Measurements from ENCODE around the gene ENDOV. TPM values are rescaled to one million over a fixed set of nuclear protein-coding genes. Genes with fewer than 3 reads are reported as not detected.

Gene ENDOV
- total RNA-seq, 1 experiment from 2014 or later = 45.6 TPM

- H3K4me3 ChIP-seq (replicated peaks in 1 of 2; ENCODE audit: low read depth in 1 of 2, low read length in 2 of 2) = no peak overlapping the region
- ATAC-seq (peak; percentile 86), DNase-seq (ENCODE audit: low read depth, low spot score) (peak; percentile 58)
- POLR2A ChIA-PET = no interaction called here
- H3K9me2 ChIP-seq (ENCODE audit: insufficient read depth) = no peaks in the 10 kb centered on the region
- RAD21 ChIA-PET (ENCODE audit: low non-redundant PET in 1 of 2, low total read pairs in 2 of 2, uncharacterized antibody in 2 of 2, unreplicated experiment in 2 of 2) = no interaction called here
- no peak overlapping the region for H3K9ac ChIP-seq (ENCODE audit: low read length)
- intact Hi-C loops (cut with micrococcal nuclease) = loop anchor here (1.0 kb wide), 1 partner anchor 101 kb away; no protein-coding TSS in a partner anchor
- no peaks in the 10 kb centered on the region for H3K27me3 ChIP-seq (ENCODE audit: insufficient read depth, low read length)
- peaks cover 12 to 19% of the 10 kb centered on the region in 2 experiments for H3K4me1 ChIP-seq (ENCODE audit: control insufficient read depth in 1 of 2, insufficient read depth in 2 of 2, low read length in 2 of 2)
- peak overlapping the region; percentile 55 for H3K4me2 ChIP-seq (ENCODE audit: low read length)
- no peaks in the 10 kb centered on the region for H3K9me3 ChIP-seq (ENCODE audit: control insufficient read depth in 1 of 2, insufficient read depth in 1 of 2, low read depth in 1 of 2, low read length in 2 of 2)
- H3K36me3 ChIP-seq (ENCODE audit: control insufficient read depth in 1 of 2, insufficient read depth in 2 of 2, low read length in 2 of 2) = no peaks in the 10 kb centered on the region
- CTCF ChIA-PET = interaction anchor here (0.7 to 1.1 kb wide), 3 partner anchors 96 to 138 kb away, joined by 3 to 5 read pairs (median 3); no protein-coding TSS in a partner anchor
- no TSS peak for BruUV-seq (replicated peaks)
- peak overlapping the region; percentile 56 for H2AFZ ChIP-seq (ENCODE audit: low read depth, low read length, poor library complexity, severe bottlenecking)
- no peaks in the 10 kb centered on the region for H3K79me2 ChIP-seq (ENCODE audit: insufficient read depth, low read length)
- no peaks in the 10 kb centered on the region for H4K20me1 ChIP-seq (ENCODE audit: insufficient read depth)
- peak overlapping the region; percentile 2; the same call in 1 of the 2 replicates for H3K27ac ChIP-seq (ENCODE audit: low read depth, low read length)
- TF ChIP-seq ZNF274 (IDR thresholded peaks at IDR 0.05; ENCODE audit: low read depth, low read length) = no peak
- TF ChIP-seq SIN3A (IDR thresholded peaks at IDR 0.05; ENCODE audit: low read depth) = no peak
- TF ChIP-seq TCF7L2 (IDR thresholded peaks at IDR 0.05; ENCODE audit: borderline replicate concordance, extremely low read depth, insufficient read depth, insufficient read length) = peak; percentile 35
- TF ChIP-seq FOSL1 (IDR thresholded peaks at IDR 0.05; ENCODE audit: low read depth) = no peak
- TF ChIP-seq SRF (IDR thresholded peaks at IDR 0.05; ENCODE audit: low read depth) = no peak
- no peak for TF ChIP-seq JUND (IDR thresholded peaks at IDR 0.05)
- no peak for TF ChIP-seq ZBTB33 (IDR thresholded peaks at IDR 0.05; ENCODE audit: extremely low read depth, insufficient replicate concordance, low read length)
- TF ChIP-seq ELF1 (IDR thresholded peaks at IDR 0.05; ENCODE audit: borderline replicate concordance, low read depth) = no peak
- no peak for TF ChIP-seq POLR2AphosphoS5 (IDR thresholded peaks at IDR 0.05; ENCODE audit: low read depth, low read length)
- no peak for TF ChIP-seq ATF3 (IDR thresholded peaks at IDR 0.05)
- TF ChIP-seq SP1 (IDR thresholded peaks at IDR 0.05; ENCODE audit: low read depth) = no peak
- TF ChIP-seq MAX (IDR thresholded peaks at IDR 0.05) = no peak
- no peak; the same call in none of the 2 replicates for TF ChIP-seq RAD21 (IDR thresholded peaks at IDR 0.05; ENCODE audit: low read depth)
- TF ChIP-seq CBX3 (IDR thresholded peaks at IDR 0.05; ENCODE audit: low read depth) = no peak
- TF ChIP-seq EZH2 (IDR thresholded peaks at IDR 0.05) = no peak
- no peak for TF ChIP-seq ZFX (IDR thresholded peaks at IDR 0.05)
- no peak for TF ChIP-seq CEBPB (IDR thresholded peaks at IDR 0.05; ENCODE audit: low read depth)
- TF ChIP-seq REST (IDR thresholded peaks at IDR 0.05; ENCODE audit: low read depth) = no peak
- no peak for TF ChIP-seq EGR1 (IDR thresholded peaks at IDR 0.05; ENCODE audit: low read depth)
- peak; percentile 42 for TF ChIP-seq YY1 (IDR thresholded peaks at IDR 0.05; ENCODE audit: extremely low read depth, insufficient replicate concordance, low read depth, low read length)
These were observed 59.4 kb downstream of the ENDOV start for GRCh38 chr17:80474231-80474960.

Data from HCT116 (cell line).